C4-2B (cell line): ENCODE results near the gene EVI5L.

Experiments
- ZFX ChIP-seq: fragments of 450-650 bp; IDR thresholded peaks from 2 replicates; pipeline ENCODE4 v1.6.1; 2017
- TF ChIP-seq, protein P1 (sequence below): fragments of 450-650 bp; conservative IDR thresholded peaks from 2 replicates; pipeline ENCODE4 v1.5.1; 2017; ENCODE audit warnings: mild to moderate bottlenecking

- TF ChIP-seq, protein P1, sequence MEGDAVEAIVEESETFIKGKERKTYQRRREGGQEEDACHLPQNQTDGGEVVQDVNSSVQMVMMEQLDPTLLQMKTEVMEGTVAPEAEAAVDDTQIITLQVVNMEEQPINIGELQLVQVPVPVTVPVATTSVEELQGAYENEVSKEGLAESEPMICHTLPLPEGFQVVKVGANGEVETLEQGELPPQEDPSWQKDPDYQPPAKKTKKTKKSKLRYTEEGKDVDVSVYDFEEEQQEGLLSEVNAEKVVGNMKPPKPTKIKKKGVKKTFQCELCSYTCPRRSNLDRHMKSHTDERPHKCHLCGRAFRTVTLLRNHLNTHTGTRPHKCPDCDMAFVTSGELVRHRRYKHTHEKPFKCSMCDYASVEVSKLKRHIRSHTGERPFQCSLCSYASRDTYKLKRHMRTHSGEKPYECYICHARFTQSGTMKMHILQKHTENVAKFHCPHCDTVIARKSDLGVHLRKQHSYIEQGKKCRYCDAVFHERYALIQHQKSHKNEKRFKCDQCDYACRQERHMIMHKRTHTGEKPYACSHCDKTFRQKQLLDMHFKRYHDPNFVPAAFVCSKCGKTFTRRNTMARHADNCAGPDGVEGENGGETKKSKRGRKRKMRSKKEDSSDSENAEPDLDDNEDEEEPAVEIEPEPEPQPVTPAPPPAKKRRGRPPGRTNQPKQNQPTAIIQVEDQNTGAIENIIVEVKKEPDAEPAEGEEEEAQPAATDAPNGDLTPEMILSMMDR = no peak
- no peak for TF ChIP-seq ZFX
These were observed 14.7 kb upstream of the EVI5L start for GRCh38 chr19:7815325-7815724.
